HCT116 (cell line): ENCODE results near the gene ARHGEF3.

Source experiments
- CTCF ChIP-seq, 3 experiments: fragments of 200-600 bp in 1 of 3; sonication (generic) in 1 of 3; IDR thresholded peaks in 2 of 3; conservative IDR thresholded peaks in 1 of 3; 2 replicates each; pipeline ENCODE4 v1.5.1; 2012 to 2017; ENCODE audit warnings: low read depth in 2 of 3, low read length in 2 of 3, antibody characterized with exemption in 1 of 3, borderline replicate concordance in 1 of 3, control low read depth in 1 of 3, mild to moderate bottlenecking in 1 of 3, mixed read lengths in 1 of 3, mixed run types in 1 of 3, moderate library complexity in 1 of 3; ENCODE audit not compliant: insufficient read depth in 1 of 3
- EGR1 ChIP-seq: IDR thresholded peaks from 2 replicates; pipeline ENCODE4 v1.6.1; 2012; ENCODE audit warnings: low read depth
- ELF1 ChIP-seq: IDR thresholded peaks from 2 replicates; pipeline ENCODE4 v1.6.1; 2012; ENCODE audit warnings: low read depth, borderline replicate concordance
- POLR2AphosphoS5 ChIP-seq: IDR thresholded peaks from 2 replicates; pipeline ENCODE4 v1.6.1; 2011; ENCODE audit warnings: mild to moderate bottlenecking, low read depth, low read length, moderate library complexity
- TCF7L2 ChIP-seq: IDR thresholded peaks from 2 replicates; pipeline ENCODE4 v1.7.0; 2011; ENCODE audit warnings: borderline replicate concordance, inconsistent platforms; ENCODE audit not compliant: insufficient read depth, insufficient read length; ENCODE audit errors: extremely low read depth
- ZNF274 ChIP-seq: fragments of 200-500 bp; sonication (Bioruptor generic); IDR thresholded peaks from 2 replicates; pipeline ENCODE4 v1.6.1; 2014; ENCODE audit warnings: mild to moderate bottlenecking, low read depth, low read length, inconsistent platforms

GRCh38 chr3:56764184-56764583 lies 37.6 kb downstream of the ARHGEF3 start:
- TF ChIP-seq EGR1 (no peak), ZNF274 (no peak), ELF1 (no peak), CTCF (IDR thresholded peaks at IDR 0.05 in 2 of 3, conservative IDR thresholded peaks at IDR 0.05 in 1 of 3; ENCODE audit: borderline replicate concordance in 1 of 3, insufficient read depth in 1 of 3, low read depth in 2 of 3, low read length in 2 of 3) (no peak), POLR2AphosphoS5 (no peak), TCF7L2 (no peak)
